Rectal smooth muscle tissue (tissue), 1 donor: Measurements from ENCODE around the gene ANGPTL4.

Source experiments
- H3K27ac ChIP-seq: one replicate; pipeline ENCODE4 v1.7.0; 2013; ENCODE audit warnings: low read depth, low read length, inconsistent platforms
- H3K27me3 ChIP-seq: one replicate; pipeline ENCODE4 v1.7.0; 2013; ENCODE audit warnings: low read length; ENCODE audit not compliant: control insufficient read depth, insufficient read depth
- H3K36me3 ChIP-seq: one replicate; pipeline ENCODE4 v1.7.0; 2013; ENCODE audit warnings: low read length; ENCODE audit not compliant: control insufficient read depth, insufficient read depth
- H3K4me1 ChIP-seq: one replicate; pipeline ENCODE4 v1.7.0; 2013; ENCODE audit warnings: low read length; ENCODE audit not compliant: control insufficient read depth, insufficient read depth
- H3K4me3 ChIP-seq: one replicate; pipeline ENCODE4 v1.7.0; 2013; ENCODE audit warnings: low read length
- H3K9ac ChIP-seq: one replicate; pipeline ENCODE4 v1.7.0; 2013; ENCODE audit warnings: low read length

Gene ANGPTL4

DNA sequence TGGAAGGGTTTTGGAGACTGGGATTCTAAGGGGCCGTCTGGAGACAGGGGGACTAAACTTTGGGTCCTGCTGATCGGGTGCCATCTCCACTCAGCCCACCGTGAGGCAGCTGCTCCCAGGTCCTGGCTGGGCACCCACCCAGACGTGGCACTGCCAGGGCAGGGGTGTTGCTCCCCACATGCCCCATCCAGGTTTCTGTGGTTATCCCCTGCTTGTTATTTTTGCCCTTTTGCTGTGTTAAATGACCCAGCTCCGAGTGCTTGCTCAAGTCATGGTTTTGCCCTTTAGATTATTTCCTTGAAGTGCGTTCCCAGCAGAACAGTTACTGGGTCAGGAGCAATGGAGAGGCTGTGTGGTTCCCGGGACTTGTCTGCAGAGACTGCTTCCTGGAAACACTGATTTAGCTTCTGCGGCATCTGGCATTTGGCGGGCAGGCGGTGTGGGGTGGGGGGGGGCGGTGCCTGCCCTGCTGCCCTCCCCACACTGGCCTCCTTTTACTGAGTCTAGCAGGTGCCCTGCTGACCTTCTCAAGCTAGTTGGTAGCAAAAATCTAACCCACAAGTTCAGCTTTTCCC lies 28.1 kb downstream of the ANGPTL4 start:
- H3K4me1 ChIP-seq, result peaks cover 16% of the 10 kb centered on the region
- no peaks in the 10 kb centered on the region for H3K36me3 ChIP-seq
- H3K27ac ChIP-seq, result peak overlapping the region; percentile 88
- H3K4me3 ChIP-seq, result peak overlapping the region; percentile 38
- no peak overlapping the region for H3K9ac ChIP-seq
- H3K27me3 ChIP-seq, result no peaks in the 10 kb centered on the region

DNA sequence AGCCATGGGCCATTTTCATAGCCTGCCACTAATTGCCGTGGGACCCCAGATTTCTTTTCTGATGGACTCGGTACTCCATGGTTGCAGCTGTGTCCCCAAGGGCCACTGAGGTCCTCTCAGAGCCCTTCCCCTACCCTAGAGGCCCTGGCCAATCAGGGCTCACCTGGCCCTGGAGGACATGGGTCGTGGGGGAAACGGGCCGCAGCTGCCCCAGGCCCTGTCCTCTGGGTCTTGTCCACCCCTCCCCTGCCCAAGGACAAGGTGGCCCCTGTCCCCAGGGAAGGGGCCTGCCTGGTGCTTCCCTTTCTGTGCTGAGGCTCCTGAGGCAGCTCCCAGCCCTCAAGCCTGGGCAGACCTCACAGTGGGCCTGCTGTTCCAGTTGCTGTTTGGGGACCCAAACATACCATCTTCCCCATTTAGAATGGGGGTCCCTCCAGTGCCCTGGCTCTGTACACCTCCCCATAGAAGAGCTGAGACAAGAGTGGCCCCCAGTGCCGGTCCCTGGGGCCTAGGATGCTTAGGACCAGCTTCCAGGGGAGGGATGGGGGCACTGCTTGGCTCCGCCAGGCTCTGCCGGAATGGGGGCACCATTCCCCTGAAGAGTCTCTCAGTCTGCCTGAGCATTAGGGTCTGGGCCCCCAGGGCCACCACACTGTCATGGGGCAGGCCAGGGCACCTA lies 29.4 kb downstream of the ANGPTL4 start:
- H3K4me3 ChIP-seq, result peak overlapping the region; percentile 5
- H3K27me3 ChIP-seq, result no peaks in the 10 kb centered on the region
- no peaks in the 10 kb centered on the region for H3K36me3 ChIP-seq
- H3K27ac ChIP-seq, result peak overlapping the region; percentile 63
- H3K4me1 ChIP-seq, result peaks cover 20% of the 10 kb centered on the region
- H3K9ac ChIP-seq, result no peak overlapping the region

DNA sequence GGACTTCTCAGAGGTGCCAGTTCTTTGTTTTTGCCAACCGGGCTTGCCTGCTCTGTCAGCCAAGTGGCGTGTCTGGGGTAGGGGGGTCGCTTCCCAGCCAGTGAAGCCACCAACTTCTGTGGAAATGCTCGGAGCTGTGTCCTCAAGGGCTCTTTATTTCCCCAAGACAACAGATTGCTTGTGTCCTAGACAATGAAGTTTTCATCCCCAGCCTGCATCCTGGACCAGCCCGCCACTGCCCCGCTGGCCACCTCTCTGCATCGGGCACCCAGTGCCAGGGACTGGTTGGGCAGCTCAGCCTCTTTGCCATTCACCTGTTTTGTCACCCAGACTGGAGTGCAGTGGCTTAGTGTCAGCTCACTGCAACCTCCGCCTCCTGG lies 29.9 kb downstream of the ANGPTL4 start:
- Histone ChIP-seq H3K4me3 (no peak overlapping the region), H3K4me1 (peaks cover 20% of the 10 kb centered on the region), H3K27me3 (no peaks in the 10 kb centered on the region), H3K9ac (no peak overlapping the region), H3K36me3 (no peaks in the 10 kb centered on the region), H3K27ac (peak overlapping the region; percentile 63)

DNA sequence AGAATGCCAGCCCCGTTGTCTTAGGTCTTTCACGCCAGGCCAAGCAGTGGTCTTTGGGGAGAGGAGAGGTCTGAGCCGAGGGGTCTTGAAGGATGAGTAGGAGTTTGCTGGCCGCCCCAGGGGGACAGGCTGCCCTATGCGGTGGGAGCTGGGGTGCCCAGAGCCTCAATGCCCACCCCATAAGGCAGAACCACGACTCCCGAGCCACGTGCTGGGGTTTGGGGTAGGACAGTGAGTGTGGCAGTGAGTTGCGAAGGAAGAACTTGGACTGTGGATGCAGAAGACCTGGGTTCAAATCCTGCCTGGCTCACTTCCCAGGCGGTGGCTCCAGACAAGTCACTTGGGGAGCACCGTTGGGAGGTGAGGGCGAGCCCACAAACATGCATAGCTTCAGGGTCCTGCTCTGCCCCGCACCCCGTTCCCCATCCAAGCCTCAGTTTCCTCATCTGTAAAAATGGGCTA lies 31.7 kb downstream of the ANGPTL4 start:
- Histone ChIP-seq H3K4me3 (no peak overlapping the region), H3K4me1 (peaks cover 20% of the 10 kb centered on the region), H3K36me3 (peaks cover 11% of the 10 kb centered on the region), H3K27me3 (no peaks in the 10 kb centered on the region), H3K27ac (no peak overlapping the region), H3K9ac (no peak overlapping the region)

DNA sequence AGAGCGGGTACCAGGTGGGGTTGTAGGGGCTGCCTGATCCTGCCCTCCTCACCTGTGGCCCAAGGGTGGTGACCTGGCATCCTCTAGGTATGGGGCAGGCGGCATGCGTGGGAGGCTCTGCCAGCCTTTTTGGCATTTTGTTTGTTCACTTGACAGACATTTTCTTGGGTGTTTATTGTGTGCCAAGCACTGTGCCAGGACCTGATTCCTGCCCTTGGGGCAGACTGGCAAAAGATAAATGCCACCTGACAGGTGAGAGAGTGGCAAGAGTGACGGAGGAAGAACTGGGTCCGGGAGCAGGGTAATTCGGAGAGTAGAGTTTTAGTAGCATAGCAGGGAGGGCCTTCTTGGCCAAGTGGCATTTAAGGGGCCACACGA lies 32.2 kb downstream of the ANGPTL4 start:
- H3K4me3 ChIP-seq, result no peak overlapping the region
- peaks cover 11% of the 10 kb centered on the region for H3K36me3 ChIP-seq
- H3K27me3 ChIP-seq, result no peaks in the 10 kb centered on the region
- no peak overlapping the region for H3K27ac ChIP-seq
- peaks cover 16% of the 10 kb centered on the region for H3K4me1 ChIP-seq
- H3K9ac ChIP-seq, result no peak overlapping the region

DNA sequence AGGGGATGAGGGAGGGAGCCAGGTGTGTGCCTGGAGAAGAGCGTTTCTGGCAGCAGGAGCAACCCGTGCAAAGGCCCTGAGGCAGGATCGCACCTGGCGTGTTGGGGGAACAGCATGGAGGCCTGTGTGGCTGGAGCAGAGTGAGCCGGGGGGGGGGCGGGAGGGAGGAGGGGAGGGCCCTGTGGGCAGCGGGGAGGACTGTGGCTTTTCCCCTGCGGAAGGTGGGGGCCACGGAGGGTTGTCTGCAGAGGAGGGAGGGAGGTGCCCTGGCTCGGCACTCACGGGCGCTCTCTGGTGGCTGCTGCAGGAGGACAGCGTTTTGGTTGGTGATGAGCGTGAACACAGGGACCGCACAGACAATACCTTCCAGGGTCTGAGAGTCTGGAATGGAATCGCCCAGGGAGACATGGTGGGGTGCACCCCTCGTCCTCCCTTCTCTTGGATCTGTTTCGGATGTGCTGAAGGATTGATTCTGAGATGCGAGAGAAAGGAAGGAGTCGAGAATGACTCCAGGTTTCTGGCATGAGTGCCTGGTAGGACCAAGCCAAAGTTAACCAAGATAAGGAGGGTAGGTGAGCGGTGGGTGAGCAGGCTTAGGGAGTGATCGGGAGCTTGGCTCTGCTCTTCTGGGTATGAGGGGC lies 32.7 kb downstream of the ANGPTL4 start:
- Histone ChIP-seq H3K36me3 (peaks cover 11% of the 10 kb centered on the region), H3K27me3 (no peaks in the 10 kb centered on the region), H3K9ac (no peak overlapping the region), H3K27ac (no peak overlapping the region), H3K4me1 (peaks cover 11% of the 10 kb centered on the region), H3K4me3 (no peak overlapping the region)

DNA sequence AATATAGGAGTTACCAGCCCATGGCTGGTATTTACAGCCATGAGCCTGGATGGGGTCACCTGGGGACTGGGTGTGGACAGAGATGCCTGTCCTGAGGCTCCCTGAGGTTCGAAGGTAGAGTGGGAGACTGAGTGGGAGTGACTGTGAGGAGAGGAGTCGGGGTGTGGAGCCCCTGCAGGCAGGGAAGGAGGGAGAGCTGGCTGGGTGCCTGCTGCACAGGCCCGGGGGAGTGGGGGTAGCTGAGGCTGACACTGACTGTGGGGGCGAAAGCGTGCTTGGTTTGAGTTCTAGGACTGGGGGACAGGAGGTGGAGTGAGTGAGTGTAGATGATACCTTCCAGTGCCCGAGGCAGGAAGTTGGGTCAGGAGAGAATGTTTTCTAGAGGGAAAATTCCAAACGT lies 33.3 kb downstream of the ANGPTL4 start:
- Histone ChIP-seq H3K9ac (no peak overlapping the region), H3K27me3 (no peaks in the 10 kb centered on the region), H3K4me3 (no peak overlapping the region), H3K4me1 (peaks cover 6% of the 10 kb centered on the region), H3K27ac (no peak overlapping the region), H3K36me3 (peaks cover 11% of the 10 kb centered on the region)

DNA sequence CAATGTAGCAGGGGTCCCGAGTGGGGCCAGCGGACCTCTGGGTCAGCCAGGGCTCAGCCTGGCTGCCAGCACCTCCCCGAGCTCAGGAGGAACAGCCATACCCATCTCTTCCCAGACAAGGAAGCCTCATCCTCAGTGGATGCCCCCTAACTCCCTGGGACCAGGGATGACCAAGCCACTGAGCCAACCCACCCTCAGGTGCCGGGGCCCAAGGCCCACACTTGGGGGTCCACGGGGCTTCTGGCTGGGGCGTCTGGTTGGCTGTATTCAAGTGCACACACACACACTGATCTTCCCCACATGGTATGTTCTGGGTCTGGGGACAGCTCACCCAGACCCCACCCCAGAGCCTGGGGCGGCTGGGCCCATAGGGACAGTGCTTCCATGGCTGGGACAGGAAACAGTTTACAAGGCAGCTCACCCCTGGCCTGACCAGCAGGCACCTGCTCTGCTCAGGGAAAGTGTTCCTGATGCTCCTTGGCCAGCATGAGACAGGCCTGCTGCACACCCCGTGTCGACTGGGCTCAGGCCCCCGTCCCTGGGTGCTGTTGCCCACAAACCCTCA lies 33.9 kb downstream of the ANGPTL4 start:
- H3K36me3 ChIP-seq, result peaks cover 13% of the 10 kb centered on the region
- H3K27me3 ChIP-seq, result no peaks in the 10 kb centered on the region
- no peak overlapping the region for H3K27ac ChIP-seq
- H3K4me1 ChIP-seq, result peaks cover 6% of the 10 kb centered on the region
- no peak overlapping the region for H3K4me3 ChIP-seq
- no peak overlapping the region for H3K9ac ChIP-seq

DNA sequence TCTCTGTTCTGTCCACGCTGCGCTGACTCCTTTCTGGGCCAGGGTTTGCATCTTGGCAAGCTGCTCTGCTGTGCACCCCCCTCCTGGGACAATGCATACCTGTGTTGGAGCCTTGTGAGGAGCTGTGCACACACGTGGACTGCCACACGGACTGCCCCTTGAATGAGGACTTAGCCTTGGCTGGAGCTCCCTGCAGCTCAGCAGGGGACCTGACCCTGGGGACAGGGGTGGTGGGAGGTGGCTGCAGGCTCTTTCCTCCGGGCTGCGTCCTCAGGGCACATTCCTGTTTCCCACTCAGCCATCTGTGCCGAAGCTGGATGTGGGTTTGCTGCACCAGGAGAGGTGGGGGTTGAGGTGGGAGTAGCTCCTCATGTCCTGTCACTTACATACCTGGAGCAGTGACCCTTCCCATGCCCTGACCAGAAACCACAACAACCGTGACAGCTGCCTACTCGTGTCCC lies 34.4 kb downstream of the ANGPTL4 start:
- Histone ChIP-seq H3K4me3 (no peak overlapping the region), H3K36me3 (peaks cover 13% of the 10 kb centered on the region), H3K27me3 (no peaks in the 10 kb centered on the region), H3K4me1 (peaks cover 6% of the 10 kb centered on the region), H3K9ac (no peak overlapping the region), H3K27ac (no peak overlapping the region)

DNA sequence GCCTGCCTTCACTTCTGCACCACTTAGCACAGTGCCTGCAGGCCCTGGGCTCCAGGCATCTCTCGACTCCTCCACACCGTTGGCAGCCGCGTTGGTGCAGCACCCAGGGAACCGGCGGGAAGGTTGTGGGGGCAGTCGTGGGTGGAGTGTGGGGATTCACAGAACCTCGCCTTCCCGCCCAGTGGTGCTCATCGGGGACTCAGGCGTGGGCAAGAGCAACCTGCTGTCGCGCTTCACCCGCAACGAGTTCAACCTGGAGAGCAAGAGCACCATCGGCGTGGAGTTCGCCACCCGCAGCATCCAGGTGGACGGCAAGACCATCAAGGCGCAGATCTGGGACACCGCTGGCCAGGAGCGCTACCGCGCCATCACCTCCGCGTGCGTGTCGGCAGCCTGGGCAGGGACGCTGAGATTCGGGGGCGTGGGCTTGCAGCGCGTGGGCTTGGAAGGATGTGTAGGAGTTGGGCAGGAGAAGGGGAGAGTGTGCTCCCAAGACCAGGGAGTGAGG lies 35.8 kb downstream of the ANGPTL4 start:
- Histone ChIP-seq H3K36me3 (peaks cover 14% of the 10 kb centered on the region), H3K4me3 (no peak overlapping the region), H3K27ac (no peak overlapping the region), H3K27me3 (no peaks in the 10 kb centered on the region), H3K4me1 (peaks cover 6% of the 10 kb centered on the region), H3K9ac (no peak overlapping the region)

DNA sequence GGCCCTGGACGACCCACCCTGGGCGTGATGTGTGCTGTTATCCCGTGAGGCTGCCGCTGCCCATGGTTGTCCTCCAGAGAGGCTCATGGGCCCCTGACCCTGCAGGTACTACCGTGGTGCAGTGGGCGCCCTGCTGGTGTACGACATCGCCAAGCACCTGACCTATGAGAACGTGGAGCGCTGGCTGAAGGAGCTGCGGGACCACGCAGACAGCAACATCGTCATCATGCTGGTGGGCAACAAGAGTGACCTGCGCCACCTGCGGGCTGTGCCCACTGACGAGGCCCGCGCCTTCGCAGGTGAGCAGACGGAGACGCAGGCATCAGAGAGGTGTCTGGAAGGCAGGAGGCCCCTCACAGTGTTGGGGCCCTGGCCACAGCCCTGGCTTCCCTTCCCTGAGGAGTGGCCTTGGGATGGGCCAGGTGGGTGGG lies 38.0 kb downstream of the ANGPTL4 start:
- no peaks in the 10 kb centered on the region for H3K27me3 ChIP-seq
- H3K4me1 ChIP-seq, result peaks cover 4% of the 10 kb centered on the region
- H3K9ac ChIP-seq, result no peak overlapping the region
- no peak overlapping the region for H3K4me3 ChIP-seq
- H3K36me3 ChIP-seq, result peaks cover 19% of the 10 kb centered on the region
- H3K27ac ChIP-seq, result no peak overlapping the region

DNA sequence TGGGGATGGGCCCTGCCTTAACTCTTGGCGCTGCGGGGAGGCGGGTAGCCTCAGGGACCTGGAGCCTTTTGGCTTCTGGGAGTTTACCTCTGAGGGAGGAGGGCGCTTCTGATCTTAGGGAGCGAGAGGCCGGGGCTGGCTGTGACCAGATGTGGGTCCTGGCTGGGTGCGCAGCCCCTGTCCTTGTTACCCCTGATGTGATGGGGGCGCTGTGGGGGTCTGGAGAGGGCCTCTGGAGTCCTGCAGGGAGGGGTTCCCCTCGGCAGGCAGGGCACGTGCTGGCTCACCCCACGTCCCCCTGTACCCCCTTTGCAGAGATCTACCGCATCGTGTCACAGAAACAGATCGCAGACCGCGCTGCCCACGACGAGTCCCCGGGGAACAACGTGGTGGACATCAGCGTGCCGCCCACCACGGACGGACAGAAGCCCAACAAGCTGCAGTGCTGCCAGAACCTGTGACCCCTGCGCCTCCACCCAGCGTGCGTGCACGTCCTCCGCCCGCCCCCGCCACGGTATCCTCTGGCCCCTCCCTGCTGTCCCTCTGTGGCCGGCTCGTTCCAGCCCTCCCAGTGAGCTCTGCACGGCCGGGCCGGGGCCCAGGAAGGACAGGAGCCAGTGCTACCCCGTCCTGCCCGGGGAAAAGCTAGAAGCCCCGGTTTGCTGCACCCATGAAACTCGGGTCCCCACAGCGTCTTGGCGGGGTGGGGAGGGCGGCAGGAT lies 39.3 kb downstream of the ANGPTL4 start:
- H3K4me3 ChIP-seq, result peak overlapping the region; percentile 21
- no peaks in the 10 kb centered on the region for H3K27me3 ChIP-seq
- H3K27ac ChIP-seq, result no peak overlapping the region
- peaks cover 19% of the 10 kb centered on the region for H3K36me3 ChIP-seq
- no peak overlapping the region for H3K9ac ChIP-seq
- no peaks in the 10 kb centered on the region for H3K4me1 ChIP-seq
